GM12872 (cell line): ENCODE data around the gene PTPRG.

Source experiments
- CTCF ChIP-seq: IDR thresholded peaks from 3 replicates; pipeline ENCODE4 v1.5.1; 2011; ENCODE audit warnings: low read depth, mild to moderate bottlenecking, low read length, moderate library complexity; ENCODE audit not compliant: insufficient read depth

The PTPRG gene

GRCh38 chr3:61683549-61684236 lies 122.3 kb downstream of the PTPRG start:
- no peak for TF ChIP-seq CTCF

GRCh38 chr3:61684386-61684785 lies 123.0 kb downstream of the PTPRG start:
- TF ChIP-seq CTCF, result no peak

- TF ChIP-seq CTCF, result no peak
Measured at GRCh38 chr3:61685755-61686154, 124.4 kb downstream of the PTPRG start.

GRCh38 chr3:61686228-61686648 lies 124.9 kb downstream of the PTPRG start:
- no peak for TF ChIP-seq CTCF

GRCh38 chr3:61687206-61687605 lies 125.8 kb downstream of the PTPRG start:
- TF ChIP-seq CTCF, result no peak

GRCh38 chr3:61687663-61688306 lies 126.4 kb downstream of the PTPRG start:
- no peak for TF ChIP-seq CTCF

- TF ChIP-seq CTCF, result no peak
Measured at GRCh38 chr3:61688307-61688984, 127.1 kb downstream of the PTPRG start.
